Fibroblast of skin of right biceps (primary cell): ENCODE results near the gene RIBC2.
"Not testable (repeated sequence)": the region's sequence is repeated elsewhere in the genome, so short reads cannot be mapped to it uniquely, and the experiment has no call there.

Source experiments
- DNase-seq: peaks from one replicate; pipeline ENCODE4 v3.0.0-alpha.2; 2013

Gene RIBC2

DNA sequence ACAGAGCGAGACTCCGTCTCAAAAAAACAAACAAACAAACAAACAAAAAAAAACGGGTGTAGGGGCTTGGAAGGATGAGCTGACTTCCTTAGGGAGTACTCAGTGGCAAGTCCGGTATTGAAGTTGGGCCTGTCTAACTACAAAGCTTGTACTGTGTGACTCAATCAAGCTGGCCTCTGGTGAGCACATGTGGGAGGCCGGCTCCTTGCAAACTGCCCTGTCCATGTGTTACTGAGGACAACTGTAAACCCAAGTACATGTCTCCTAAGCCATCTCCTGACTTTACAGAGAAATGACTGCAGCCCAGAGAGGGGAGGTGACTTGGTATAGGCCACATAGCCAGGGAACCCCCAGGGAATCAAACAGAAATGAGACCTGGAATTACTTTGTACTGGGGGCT, 11.6 kb downstream of the RIBC2 start:
- no peak for DNase-seq

GRCh38 chr22:45425531-45426265, 12.2 kb downstream of the RIBC2 start:
- DNase-seq, result no peak

- DNase-seq, result no peak
These were observed 12.9 kb downstream of the RIBC2 start for GRCh38 chr22:45426387-45426786.

DNA sequence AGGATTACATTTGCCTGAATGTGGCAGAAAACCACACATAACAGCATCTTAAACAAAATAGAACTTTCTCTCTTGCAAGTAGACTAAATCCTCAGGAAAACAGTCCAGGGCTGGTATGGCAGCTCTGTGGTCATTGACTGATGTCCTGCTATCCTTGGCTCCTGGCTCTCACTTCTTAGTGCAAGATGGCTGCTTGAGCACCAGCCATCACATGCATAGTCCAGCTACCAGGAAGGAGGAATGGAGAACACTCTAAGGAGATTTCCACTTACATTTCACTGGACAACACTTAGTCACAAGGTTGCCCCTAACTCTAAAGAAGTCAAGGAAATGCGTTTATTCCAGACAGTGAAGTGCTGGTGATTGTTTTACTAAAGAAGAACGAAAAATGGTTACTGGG, 13.6 kb downstream of the RIBC2 start:
- DNase-seq, result no peak

DNA sequence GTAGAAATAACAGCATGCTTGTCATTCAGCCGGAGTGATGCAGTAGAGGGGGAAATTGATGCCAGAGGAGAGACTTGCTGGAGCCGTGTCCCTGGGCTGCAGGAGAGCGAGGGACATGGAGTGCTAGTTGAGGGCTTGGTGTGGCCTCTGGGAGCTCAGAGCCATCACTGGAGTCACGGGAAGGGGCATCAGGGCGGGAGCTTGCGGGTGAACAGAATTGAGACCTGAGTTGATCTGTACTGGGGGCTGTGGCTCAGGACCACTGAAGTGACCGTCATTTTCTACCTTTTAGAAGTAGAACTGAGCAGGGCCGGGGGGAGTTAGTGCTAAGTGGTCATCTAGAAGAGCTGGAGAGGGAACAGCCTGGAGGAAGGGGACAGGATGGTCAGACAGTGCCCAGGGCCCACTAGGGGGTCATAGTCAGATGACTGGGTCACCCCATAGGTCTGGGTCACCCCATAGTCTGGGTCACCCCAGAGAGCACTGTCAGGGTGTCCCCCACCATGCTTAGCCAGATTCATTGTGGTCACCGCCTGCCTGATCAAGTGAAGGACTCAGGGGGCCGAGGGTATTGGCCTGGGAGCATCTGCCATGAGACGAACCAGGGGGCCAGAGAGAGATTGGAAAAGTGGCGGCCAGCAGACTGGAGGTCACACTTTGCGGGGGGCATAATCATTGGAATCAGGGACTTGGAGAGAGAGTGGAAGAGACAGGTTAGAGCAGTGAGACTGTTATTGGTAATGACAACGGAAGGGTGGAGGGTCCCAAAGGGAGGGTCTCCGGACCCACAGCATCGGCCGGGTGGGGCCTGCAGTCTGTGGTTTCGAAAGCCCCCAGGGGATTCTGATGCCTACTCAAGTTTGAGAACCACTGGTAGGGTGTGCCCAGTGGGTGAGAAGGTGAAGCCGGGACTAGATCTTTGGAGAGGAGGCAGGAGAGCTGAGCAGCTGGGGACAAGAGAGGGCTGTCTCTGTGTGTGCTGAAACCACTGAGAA, 15.2 kb downstream of the RIBC2 start:
- DNase-seq, result no peak

GRCh38 chr22:45429424-45429823, 15.9 kb downstream of the RIBC2 start:
- DNase-seq, result no peak

- DNase-seq, result no peak
These were observed 16.7 kb downstream of the RIBC2 start for GRCh38 chr22:45429981-45430775.

- DNase-seq, result no peak
These were observed 17.4 kb downstream of the RIBC2 start for GRCh38 chr22:45430871-45431270.

- DNase-seq, result no peak
These were observed 21.5 kb downstream of the RIBC2 start for GRCh38 chr22:45434981-45435380.

DNA sequence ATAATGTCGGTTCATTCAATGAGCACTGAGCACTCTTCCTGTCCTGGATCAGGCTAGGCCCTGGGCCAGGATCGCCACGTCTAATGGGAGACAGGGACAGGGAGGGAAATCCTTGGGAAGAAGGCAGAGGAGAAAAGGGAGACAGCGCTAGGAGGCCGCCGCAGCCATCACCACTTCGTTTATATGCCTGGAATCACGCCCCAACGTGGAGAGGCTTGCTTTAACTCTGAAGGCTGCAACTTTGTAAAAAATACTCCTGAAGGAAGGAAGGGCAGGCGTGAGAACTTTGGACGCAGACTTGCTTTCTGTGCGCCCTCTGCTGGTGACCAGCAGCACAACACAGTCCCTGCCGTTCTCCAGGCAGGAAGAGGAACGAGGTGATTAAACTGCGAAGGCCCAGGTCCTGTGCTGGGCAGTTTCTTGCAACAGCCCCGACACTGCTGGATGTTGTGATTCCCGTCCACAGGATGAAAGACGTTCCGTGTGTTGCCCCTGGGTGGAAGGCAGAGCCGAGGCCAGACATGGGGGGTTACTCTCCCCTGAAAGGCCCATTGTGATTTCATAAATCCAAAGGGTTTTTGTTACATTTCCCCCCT, 22.1 kb downstream of the RIBC2 start:
- DNase-seq, result peak; percentile 87

DNA sequence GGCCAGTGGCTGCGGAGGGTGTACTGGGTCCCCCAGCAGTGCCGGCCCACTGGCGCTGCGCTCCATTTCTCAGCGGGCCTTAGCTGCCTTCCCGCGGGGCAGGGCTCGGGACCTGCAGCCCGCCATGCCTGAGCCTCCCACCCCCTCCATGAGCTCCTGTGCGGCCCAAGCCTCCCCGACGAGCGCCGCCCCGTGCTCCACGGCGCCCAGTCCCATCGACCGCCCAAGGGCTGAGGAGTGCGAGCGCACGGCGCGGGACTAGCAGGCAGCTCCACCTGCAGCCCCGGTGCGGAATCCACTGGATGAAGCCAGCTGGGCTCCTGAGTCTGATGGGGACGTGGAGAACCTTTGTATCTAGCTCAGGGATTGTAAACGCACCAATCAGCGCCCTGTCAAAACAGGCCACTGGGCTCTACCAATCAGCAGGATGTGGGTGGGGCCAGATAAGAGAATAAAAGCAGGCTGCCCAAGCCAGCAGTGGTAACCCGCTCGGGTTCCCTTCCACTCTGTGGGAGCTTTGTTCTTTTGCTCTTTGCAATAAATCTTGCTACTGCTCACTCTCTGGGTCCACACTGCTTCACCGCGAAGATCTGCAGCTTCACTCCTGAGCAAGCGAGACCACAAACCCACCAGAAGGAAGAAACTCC, 23.5 kb downstream of the RIBC2 start:
- not testable (repeated sequence) for DNase-seq

GRCh38 chr22:45438336-45438735, 24.8 kb downstream of the RIBC2 start:
- no peak for DNase-seq

DNA sequence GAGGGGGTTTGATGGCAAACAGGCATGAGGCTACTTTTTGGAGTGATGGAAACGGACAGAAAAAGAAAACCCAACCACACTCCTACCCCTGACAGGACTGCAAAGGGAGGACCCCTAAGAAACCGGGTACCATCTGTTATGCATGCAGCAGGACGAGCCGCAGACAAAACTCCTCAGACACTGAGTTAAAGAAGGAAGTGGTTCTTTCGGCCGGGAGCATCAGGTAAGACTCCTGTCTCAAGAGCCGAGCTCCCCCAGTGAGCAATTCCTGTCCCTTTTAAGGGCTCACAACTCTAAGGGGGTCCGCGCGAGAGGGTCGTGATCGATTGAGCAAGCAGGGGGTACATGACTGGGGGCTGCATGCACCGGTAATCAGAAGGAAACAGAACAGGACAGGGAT, 27.2 kb downstream of the RIBC2 start:
- DNase-seq, result not testable (repeated sequence)

DNA sequence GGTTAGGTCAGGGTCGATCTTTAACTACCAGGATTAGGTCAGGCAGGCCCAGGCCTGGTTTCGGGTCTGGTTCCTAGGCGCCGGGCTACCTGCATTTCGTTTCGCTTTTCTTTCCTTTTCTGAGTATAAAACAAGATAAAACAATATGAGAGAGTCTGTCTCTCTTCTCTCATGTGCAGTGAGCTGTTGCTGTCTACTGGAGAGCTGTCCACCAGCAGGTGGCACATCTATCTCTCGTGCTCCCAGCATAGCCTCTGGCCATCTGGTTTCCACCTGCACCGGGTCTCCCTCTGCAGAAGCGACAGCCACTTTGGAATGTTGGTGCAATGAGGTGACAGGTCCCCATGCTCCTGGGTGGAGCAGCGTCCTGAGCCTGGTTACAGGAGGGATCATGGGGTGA, 27.6 kb downstream of the RIBC2 start:
- DNase-seq, result peak; percentile 71

DNA sequence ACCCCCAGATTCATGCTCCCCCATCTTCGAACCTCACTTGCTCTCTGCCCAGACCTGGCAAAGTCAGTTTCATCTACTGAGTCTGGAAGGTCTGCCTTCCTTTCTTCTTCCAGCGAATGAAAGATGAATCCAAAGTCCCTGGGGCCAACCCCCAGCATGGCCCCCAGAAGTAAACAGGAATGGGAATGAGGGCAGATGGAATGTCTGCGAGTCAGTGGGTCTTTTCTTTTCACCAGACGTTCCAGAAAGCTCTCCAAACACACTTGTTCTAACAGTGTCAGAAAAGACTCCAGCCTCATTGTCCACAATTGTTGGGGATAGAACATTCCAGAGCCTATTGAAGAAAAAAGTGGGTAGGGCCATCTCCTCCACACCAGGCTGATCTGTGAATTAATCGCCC, 28.6 kb downstream of the RIBC2 start:
- DNase-seq, result no peak

DNA sequence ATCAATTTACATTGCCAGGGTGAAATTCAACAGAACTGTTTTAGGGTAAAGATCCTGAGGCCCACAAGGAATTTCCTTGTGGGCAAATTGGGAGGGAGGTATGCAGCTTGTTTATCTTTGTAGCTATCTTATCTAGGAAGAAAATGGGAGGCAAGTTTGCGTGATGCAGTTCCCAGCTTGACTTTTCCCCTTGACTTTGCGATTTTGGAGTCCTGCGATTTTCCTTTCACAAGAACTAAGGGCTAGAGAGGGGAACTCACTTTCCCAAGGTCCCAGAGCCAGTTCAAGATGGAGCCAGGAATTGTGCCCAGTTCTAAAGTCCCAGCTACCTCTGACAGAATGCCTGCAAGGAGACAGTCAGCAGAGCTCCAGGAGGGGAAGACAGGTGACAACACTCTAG, 30.7 kb downstream of the RIBC2 start:
- no peak for DNase-seq

DNA sequence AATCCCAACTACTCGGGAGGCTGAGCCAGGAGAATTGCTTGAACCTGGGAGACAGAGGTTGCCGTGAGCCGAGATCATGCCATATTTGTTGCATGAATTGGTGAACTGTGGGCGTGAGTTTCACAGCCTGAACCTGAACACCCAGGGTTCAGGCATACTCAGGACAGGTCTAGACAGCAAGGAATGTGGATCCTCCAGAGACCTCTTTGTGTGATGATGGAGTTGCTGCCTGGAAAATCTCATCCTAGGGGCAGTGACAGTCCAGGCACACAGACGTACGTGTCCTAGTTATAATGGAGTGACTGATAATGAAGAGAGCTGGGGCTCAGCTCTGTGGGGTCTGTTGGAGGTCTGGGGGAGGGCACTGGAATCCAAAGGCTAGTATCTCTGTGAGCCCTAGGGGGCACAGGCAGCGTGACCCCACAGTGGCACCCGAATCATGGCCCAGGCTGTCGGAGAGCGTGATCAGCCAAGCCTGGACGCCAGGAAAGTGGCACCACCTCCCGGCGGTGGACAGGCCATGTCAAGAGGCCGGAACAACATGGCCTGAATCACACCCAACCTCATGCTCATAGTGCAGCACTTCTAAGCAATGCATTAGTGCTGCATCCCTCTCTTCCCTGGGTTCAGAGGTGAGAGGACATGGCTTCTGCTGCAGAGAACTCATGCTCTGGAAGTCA, 31.7 kb downstream of the RIBC2 start:
- DNase-seq, result no peak

DNA sequence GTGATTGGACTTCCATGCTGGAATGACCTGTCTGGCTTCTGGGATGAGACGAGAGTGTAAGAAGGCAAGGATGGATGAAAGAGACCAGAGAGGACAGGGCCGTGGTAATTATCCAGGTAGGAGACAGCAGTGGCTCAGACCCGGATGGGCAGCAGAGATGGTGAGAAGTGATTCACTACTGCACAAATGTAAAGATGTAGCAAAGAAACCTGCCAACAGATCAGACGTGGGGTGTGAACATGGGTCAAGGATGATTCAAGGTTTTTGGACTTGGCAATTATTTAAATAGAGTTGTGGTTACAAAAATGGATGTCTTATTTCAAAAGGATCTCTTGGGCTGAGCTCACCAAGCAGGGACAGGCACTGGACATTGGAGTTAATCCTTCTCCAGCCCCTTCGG, 32.7 kb downstream of the RIBC2 start:
- no peak for DNase-seq

DNA sequence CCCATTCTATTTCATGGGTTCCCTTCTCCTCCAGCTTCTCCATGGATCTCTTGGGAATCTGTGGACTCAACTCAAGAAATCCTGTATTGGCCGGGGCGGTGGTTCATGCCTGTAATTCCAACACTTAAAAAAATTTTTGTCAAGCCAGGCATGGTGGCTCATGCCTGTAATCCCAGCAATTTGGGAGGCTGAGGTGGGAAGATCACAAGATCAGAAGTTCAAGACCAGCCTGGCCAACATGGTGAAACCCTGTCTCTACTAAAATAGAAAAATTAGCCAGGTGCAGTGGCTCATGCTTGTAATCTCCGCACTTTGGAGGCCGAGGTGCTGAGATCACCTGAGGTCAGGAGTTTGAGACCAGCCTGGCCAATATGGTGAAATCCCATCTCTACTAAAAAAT, 34.1 kb downstream of the RIBC2 start:
- not testable (repeated sequence) for DNase-seq

- peak; percentile 50 for DNase-seq
These were observed 34.9 kb downstream of the RIBC2 start for GRCh38 chr22:45448431-45448830.

DNA sequence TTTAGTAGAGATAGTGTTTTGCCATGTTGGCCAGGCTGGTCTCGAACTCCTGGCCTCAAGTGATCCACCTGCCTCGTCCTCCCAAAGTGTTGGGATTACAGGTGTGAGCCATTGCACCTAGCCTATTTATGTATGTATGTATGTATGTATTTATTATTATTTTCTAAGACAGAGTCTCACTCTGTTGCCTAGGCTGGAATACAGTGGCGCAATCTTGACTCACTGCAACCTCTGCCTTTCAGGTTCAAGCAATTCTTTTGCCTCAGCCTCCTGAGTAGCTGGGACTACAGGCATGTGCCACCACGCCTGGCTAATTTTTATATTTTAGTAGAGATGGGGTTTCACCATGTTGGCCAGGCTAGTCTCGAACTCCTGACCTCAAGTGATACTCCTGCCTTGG, 35.9 kb downstream of the RIBC2 start:
- DNase-seq, result not testable (repeated sequence)
